ENCODE data around the gene DPP8. TPM values are rescaled to one million over a fixed set of nuclear protein-coding genes. Genes with fewer than 3 reads are reported as not detected.

Gene DPP8
- total and polyA plus RNA-seq, 2 donors (not counting 1 experiment from before 2014, with no cell fraction given): 29.9 to 45.4 TPM

DNA sequence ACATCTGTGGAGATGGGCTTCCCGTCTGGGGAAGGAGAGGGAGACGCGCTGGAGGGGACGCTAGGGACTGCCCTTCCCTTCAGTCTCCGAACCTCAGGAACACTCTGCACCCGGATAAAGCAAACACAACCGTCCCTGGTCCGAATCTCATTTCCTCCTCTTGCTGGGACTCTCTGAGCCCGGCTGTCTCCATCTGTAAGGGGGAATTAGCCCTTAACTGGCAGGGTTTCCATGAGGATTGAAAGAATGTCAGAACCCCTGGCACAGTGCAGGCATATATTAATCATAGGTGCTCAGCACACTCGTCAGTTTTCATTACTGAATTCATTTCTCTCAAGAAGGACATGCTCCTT, 120.5 kb downstream of the DPP8 start:
- Histone ChIP-seq H3K4me3 (replicated peaks in 1 of 4; ENCODE audit: control extremely low read depth in 1 of 4, insufficient read depth in 1 of 4, low read depth in 3 of 4, low read length in 4 of 4) (no peak overlapping the region), H3K4me1 (ENCODE audit: control insufficient read depth, extremely low read depth, insufficient read depth, low read length) (peaks cover 3% of the 10 kb centered on the region), H3K27ac (ENCODE audit: insufficient read depth, low read length) (no peak overlapping the region), H3K79me2 (ENCODE audit: control insufficient read depth, insufficient read depth, low read length) (no peaks in the 10 kb centered on the region), H3K36me3 (ENCODE audit: control insufficient read depth, insufficient read depth, low read length) (no peaks in the 10 kb centered on the region), H4K20me1 (ENCODE audit: control insufficient read depth, extremely low read depth, insufficient read depth, low read length) (no peaks in the 10 kb centered on the region), H3K9me3 (ENCODE audit: control insufficient read depth, insufficient read depth, low read depth, low read length) (no peaks in the 10 kb centered on the region), H3K4me2 (ENCODE audit: extremely low read depth, insufficient read depth, low read length) (no peak overlapping the region), H2AFZ (ENCODE audit: low read length) (no peak overlapping the region), H3K9ac (ENCODE audit: insufficient read depth, low read length) (no peak overlapping the region), H3K27me3 (ENCODE audit: control insufficient read depth, insufficient read depth, low read length) (peaks cover 17% of the 10 kb centered on the region)
- TF ChIP-seq EZH2 (IDR thresholded peaks at IDR 0.05; ENCODE audit: low read length, missing control alignments): no peak
- TF ChIP-seq, protein P1, sequence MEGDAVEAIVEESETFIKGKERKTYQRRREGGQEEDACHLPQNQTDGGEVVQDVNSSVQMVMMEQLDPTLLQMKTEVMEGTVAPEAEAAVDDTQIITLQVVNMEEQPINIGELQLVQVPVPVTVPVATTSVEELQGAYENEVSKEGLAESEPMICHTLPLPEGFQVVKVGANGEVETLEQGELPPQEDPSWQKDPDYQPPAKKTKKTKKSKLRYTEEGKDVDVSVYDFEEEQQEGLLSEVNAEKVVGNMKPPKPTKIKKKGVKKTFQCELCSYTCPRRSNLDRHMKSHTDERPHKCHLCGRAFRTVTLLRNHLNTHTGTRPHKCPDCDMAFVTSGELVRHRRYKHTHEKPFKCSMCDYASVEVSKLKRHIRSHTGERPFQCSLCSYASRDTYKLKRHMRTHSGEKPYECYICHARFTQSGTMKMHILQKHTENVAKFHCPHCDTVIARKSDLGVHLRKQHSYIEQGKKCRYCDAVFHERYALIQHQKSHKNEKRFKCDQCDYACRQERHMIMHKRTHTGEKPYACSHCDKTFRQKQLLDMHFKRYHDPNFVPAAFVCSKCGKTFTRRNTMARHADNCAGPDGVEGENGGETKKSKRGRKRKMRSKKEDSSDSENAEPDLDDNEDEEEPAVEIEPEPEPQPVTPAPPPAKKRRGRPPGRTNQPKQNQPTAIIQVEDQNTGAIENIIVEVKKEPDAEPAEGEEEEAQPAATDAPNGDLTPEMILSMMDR (conservative IDR thresholded peaks at IDR 0.05 in 1 of 2, IDR thresholded peaks at IDR 0.05 in 1 of 2; ENCODE audit: low read depth in 1 of 2, low read length in 2 of 2): no peak
- DNase-seq (ENCODE audit: low read depth in 2 of 2): no peak

DNA sequence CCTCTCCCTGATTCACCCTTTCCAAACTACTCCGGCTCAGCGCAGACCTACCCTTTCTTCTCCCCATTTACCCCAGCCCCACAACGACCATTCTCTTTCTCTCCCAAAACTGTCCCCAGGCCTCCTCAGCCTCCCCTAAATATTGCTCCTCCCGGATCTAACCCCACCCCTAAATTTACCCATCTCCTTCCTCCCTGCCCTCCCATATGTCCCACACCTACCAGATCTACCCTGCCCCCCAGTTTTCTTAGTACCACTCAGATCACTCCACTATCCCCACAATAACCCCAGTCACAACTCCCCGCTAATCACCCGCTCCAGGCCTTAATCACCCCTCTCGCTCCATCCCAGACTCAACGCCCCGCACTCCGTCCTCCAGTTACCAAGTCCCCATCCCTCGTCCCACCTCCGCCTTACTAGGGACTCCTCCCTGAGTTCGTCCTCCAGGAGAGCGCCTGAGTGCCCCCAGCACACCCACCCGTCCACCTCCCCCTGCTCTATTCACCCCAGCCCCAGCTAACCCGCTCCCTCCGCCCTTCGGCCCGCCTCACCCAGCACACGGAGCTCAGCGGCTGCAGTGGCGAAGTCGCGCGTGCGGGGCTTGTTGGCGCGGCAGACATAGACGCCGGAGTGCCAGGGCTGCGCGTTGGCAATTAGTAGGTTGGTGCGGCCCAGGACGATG, 121.1 kb downstream of the DPP8 start:
- H3K79me2 ChIP-seq (ENCODE audit: control insufficient read depth, insufficient read depth, low read length): no peaks in the 10 kb centered on the region
- H3K36me3 ChIP-seq (ENCODE audit: control insufficient read depth, insufficient read depth, low read length): no peaks in the 10 kb centered on the region
- H3K4me3 ChIP-seq (replicated peaks in 1 of 4; ENCODE audit: control extremely low read depth in 1 of 4, insufficient read depth in 1 of 4, low read depth in 3 of 4, low read length in 4 of 4): no peak overlapping the region
- H2AFZ ChIP-seq (ENCODE audit: low read length): no peak overlapping the region
- H4K20me1 ChIP-seq (ENCODE audit: control insufficient read depth, extremely low read depth, insufficient read depth, low read length): no peaks in the 10 kb centered on the region
- H3K9me3 ChIP-seq (ENCODE audit: control insufficient read depth, insufficient read depth, low read depth, low read length): no peaks in the 10 kb centered on the region
- H3K27ac ChIP-seq (ENCODE audit: insufficient read depth, low read length): no peak overlapping the region
- H3K4me1 ChIP-seq (ENCODE audit: control insufficient read depth, extremely low read depth, insufficient read depth, low read length): peaks cover 3% of the 10 kb centered on the region
- no peak for DNase-seq (ENCODE audit: low read depth in 2 of 2)
- no peak for TF ChIP-seq EZH2 (IDR thresholded peaks at IDR 0.05; ENCODE audit: low read length, missing control alignments)
- TF ChIP-seq, protein P1 (conservative IDR thresholded peaks at IDR 0.05 in 1 of 2, IDR thresholded peaks at IDR 0.05 in 1 of 2; ENCODE audit: low read depth in 1 of 2, low read length in 2 of 2): no peak
- H3K27me3 ChIP-seq (ENCODE audit: control insufficient read depth, insufficient read depth, low read length): peaks cover 20% of the 10 kb centered on the region
- H3K9ac ChIP-seq (ENCODE audit: insufficient read depth, low read length): no peak overlapping the region
- no peak overlapping the region for H3K4me2 ChIP-seq (ENCODE audit: extremely low read depth, insufficient read depth, low read length)

- Histone ChIP-seq H3K79me2 (ENCODE audit: control insufficient read depth, insufficient read depth, low read length) (no peaks in the 10 kb centered on the region), H3K9ac (ENCODE audit: insufficient read depth, low read length) (no peak overlapping the region), H3K27ac (ENCODE audit: insufficient read depth, low read length) (no peak overlapping the region), H3K4me2 (ENCODE audit: extremely low read depth, insufficient read depth, low read length) (no peak overlapping the region), H4K20me1 (ENCODE audit: control insufficient read depth, extremely low read depth, insufficient read depth, low read length) (no peaks in the 10 kb centered on the region), H3K4me3 (replicated peaks in 1 of 4; ENCODE audit: control extremely low read depth in 1 of 4, insufficient read depth in 1 of 4, low read depth in 3 of 4, low read length in 4 of 4) (no peak overlapping the region), H3K4me1 (ENCODE audit: control insufficient read depth, extremely low read depth, insufficient read depth, low read length) (no peaks in the 10 kb centered on the region), H3K27me3 (ENCODE audit: control insufficient read depth, insufficient read depth, low read length) (peaks cover 20% of the 10 kb centered on the region), H3K9me3 (ENCODE audit: control insufficient read depth, insufficient read depth, low read depth, low read length) (no peaks in the 10 kb centered on the region), H3K36me3 (ENCODE audit: control insufficient read depth, insufficient read depth, low read length) (no peaks in the 10 kb centered on the region), H2AFZ (ENCODE audit: low read length) (no peak overlapping the region)
- TF ChIP-seq, protein P1 (conservative IDR thresholded peaks at IDR 0.05 in 1 of 2, IDR thresholded peaks at IDR 0.05 in 1 of 2; ENCODE audit: low read depth in 1 of 2, low read length in 2 of 2): no peak
- peak; percentile 52 for TF ChIP-seq EZH2 (IDR thresholded peaks at IDR 0.05; ENCODE audit: low read length, missing control alignments)
- no peak for DNase-seq (ENCODE audit: low read depth in 2 of 2)
These were observed 121.8 kb downstream of the DPP8 start for GRCh38 chr15:65395567-65396202.
